Psoas muscle (tissue), 8 donors: ENCODE results near the gene PRKCSH. TPM values are rescaled to one million over a fixed set of nuclear protein-coding genes. Genes with fewer than 3 reads are reported as not detected.

Experiments
- ATAC-seq, 4 donors: fragments of 200-7000 bp; cut with Tn5 transposase; one replicate each; pipeline ENCODE4 v1.9.1; 2020; ENCODE audit warnings: moderate library complexity in 3 of 4, mild to moderate bottlenecking in 2 of 4
- DNase-seq, 2 donors: peaks; one replicate each; pipeline ENCODE4 v3.0.0-alpha.2; 2020
- H3K27ac ChIP-seq: fragments of 200-600 bp; one replicate; pipeline ENCODE4 v1.8.0; 2022
- H3K27me3 ChIP-seq, 3 donors: fragments of 200-600 bp in 1 of 3; one replicate each; pipeline versions ENCODE4 v1.6.1 to v1.8.0; 2013 to 2022; ENCODE audit warnings: low read length in 2 of 3, mild to moderate bottlenecking in 2 of 3, moderate library complexity in 1 of 3; ENCODE audit not compliant: insufficient read depth in 3 of 3
- H3K36me3 ChIP-seq, 2 donors: fragments of 200-600 bp in 1 of 2; one replicate each; pipeline versions ENCODE4 v1.6.1 to v1.8.0; 2013 to 2022; ENCODE audit warnings: low read depth in 1 of 2, mild to moderate bottlenecking in 1 of 2, moderate library complexity in 1 of 2; ENCODE audit not compliant: insufficient read depth in 1 of 2
- H3K4me1 ChIP-seq: fragments of 200-600 bp; one replicate; pipeline ENCODE4 v1.8.0; 2022
- H3K4me3 ChIP-seq: fragments of 200-600 bp; one replicate; pipeline ENCODE4 v1.8.0; 2022; ENCODE audit warnings: mild to moderate bottlenecking
- H3K9me3 ChIP-seq: fragments of 200-600 bp; one replicate; pipeline ENCODE4 v1.8.0; 2022
- CTCF ChIP-seq: fragments of 200-600 bp; IDR thresholded peaks from one replicate; pipeline ENCODE4 v1.8.0; 2022; ENCODE audit warnings: antibody characterized with exemption
- WGBS, 3 donors: extraction: QIAGEN DNeasy Blood & Tissue Kit; methylation state at CpG; one replicate each; pipeline versions ENCODE4 v1.1.6 to v1.1.7; 2013; 5-methylcytosine and 5-hydroxymethylcytosine counted together
- intact Hi-C, 2 donors: fragments of 100-400 bp; cut with DNase I; formaldehyde crosslinking; loops; one replicate each; pipeline versions ENCODE4 v1.11.0 to v1.14.2; 2022
- polyA plus RNA-seq, 3 donors: library from polyadenylated mRNA; stranded (reverse); fragments of 200-250 nt; gene quantifications; one replicate each; pipeline ENCODE4 v1.2.3, GENCODE V29; 2013
- total RNA-seq, 4 donors: library from RNA; stranded (reverse); fragmentation: NEBNext Ultra II Directional in 2 of 4; extraction: Animal tissue kit (Norgen Biotek cat#: 25700) in 2 of 4; gene quantifications; one replicate each; pipeline versions ENCODE4 v1.2.1 to v1.2.4, GENCODE V29; 2021 to 2023
- donor health status: healthy with polysubstance abuse.
- donor health status: DM: no; HTN: no; CAD: no; lungs with moderate emphysema.
- donor health status: Bipolar disorder and iron deficiency.
- donor health status: healthy.
- donor health status: DM: yes; HTN: yes; CAD: no.
- donor health status: DM: no; HTN: no; CAD: no.
- donor health status: DM: no; HTN: no; CAD: no.
- donor health status: DM: yes; HTN: yes; CAD: no.

Gene PRKCSH
- total and polyA plus RNA-seq, 7 donors, result 48.5 to 98.4 (median 60.9) TPM

- intact Hi-C loops, result no loop called here
- no peak for TF ChIP-seq CTCF
- no peak overlapping the region for H3K27ac ChIP-seq
- H3K27me3 ChIP-seq, result peaks cover 0 to 8% (median 7%) of the 10 kb centered on the region in 3 donors
- H3K4me1 ChIP-seq, result no peaks in the 10 kb centered on the region
- no peaks in the 10 kb centered on the region for H3K36me3 ChIP-seq
- DNase-seq (no peak), ATAC-seq (no peak)
- H3K4me3 ChIP-seq, result no peak overlapping the region
- no peaks in the 10 kb centered on the region for H3K9me3 ChIP-seq
- 84 to 86% (median 85%) methylated on average over 20 to 22 of the region's 22 CpGs for WGBS, 3 donors
These were observed 38.3 kb upstream of the PRKCSH start for GRCh38 chr19:11397089-11397610.

- WGBS, 3 donors, result 86 to 93% (median 90%) methylated on average over 9 of the region's 9 CpGs
- Histone ChIP-seq H3K27me3 (peaks cover 0 to 8% (median 0%) of the 10 kb centered on the region in 3 donors), H3K27ac (no peak overlapping the region), H3K36me3 (no peaks in the 10 kb centered on the region), H3K9me3 (no peaks in the 10 kb centered on the region), H3K4me1 (no peaks in the 10 kb centered on the region), H3K4me3 (no peak overlapping the region)
- intact Hi-C loops, result no loop called here
- ATAC-seq (no peak), DNase-seq (no peak)
- no peak for TF ChIP-seq CTCF
These were observed 35.8 kb upstream of the PRKCSH start for GRCh38 chr19:11399667-11400066.

GRCh38 chr19:11400798-11401197, 34.6 kb upstream of the PRKCSH start:
- ATAC-seq, result no peak
- Histone ChIP-seq H3K27me3 (peaks cover 0 to under 1% (median 0%) of the 10 kb centered on the region in 3 donors), H3K4me1 (no peaks in the 10 kb centered on the region), H3K36me3 (no peaks in the 10 kb centered on the region), H3K27ac (no peak overlapping the region), H3K4me3 (no peak overlapping the region), H3K9me3 (no peaks in the 10 kb centered on the region)
- WGBS, 3 donors, result 71 to 88% (median 85%) methylated on average over 1 of the region's 1 CpG
- TF ChIP-seq CTCF, result no peak
- no peak for DNase-seq
- intact Hi-C loops, result no loop called here

- H3K4me3 ChIP-seq, result no peak overlapping the region
- intact Hi-C loops, result no loop called here
- 79 to 83% (median 80%) methylated on average over 9 of the region's 9 CpGs for WGBS, 3 donors
- H3K4me1 ChIP-seq, result no peaks in the 10 kb centered on the region
- no peaks in the 10 kb centered on the region for H3K9me3 ChIP-seq
- H3K27ac ChIP-seq, result no peak overlapping the region
- ATAC-seq, result no peak
- H3K27me3 ChIP-seq, result peaks cover 0 to 8% (median 3%) of the 10 kb centered on the region in 3 donors
- H3K36me3 ChIP-seq, result no peaks in the 10 kb centered on the region
- TF ChIP-seq CTCF, result no peak
- no peak for DNase-seq
These were observed 33.5 kb upstream of the PRKCSH start for GRCh38 chr19:11401808-11402543.
